ENCODE measurements around the gene SPATA20. TPM values are rescaled to one million over a fixed set of nuclear protein-coding genes. Genes with fewer than 3 reads are reported as not detected.

Gene SPATA20
- total and polyA plus RNA-seq, 2 donors (not counting 3 experiments of a cell fraction or from before 2014, with no cell fraction given): 42.3 to 51.5 TPM

DNA sequence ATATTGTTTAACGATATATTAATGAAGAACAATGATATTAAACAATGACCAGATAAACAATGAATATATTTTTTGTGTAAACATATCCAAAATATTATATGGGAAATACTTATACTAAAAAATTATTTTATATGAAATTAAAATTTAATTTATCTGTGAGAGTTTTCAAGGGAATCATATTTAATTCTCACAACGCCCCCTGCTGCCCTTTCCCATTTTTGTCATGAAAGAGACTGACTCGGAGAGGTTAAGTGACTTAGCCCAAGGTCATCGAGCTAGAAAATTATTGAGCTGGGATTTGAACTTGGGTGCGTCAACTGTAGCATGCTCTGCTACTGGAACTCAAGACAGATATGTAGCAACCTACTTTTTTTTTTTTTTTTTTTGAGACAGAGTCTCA is 45.9 kb upstream of the SPATA20 start:
- ChIA-PET CTCF (interaction anchor here (0.6 to 3.4 kb wide), 15 partner anchors 9 to 323 kb away, joined by 3 to 28 read pairs (median 5); no protein-coding TSS in a partner anchor), POLR2A (no interaction called here)
- Histone ChIP-seq H3K36me3 (ENCODE audit: control insufficient read depth in 2 of 2, extremely low read depth in 1 of 2, insufficient read depth in 2 of 2, low read length in 2 of 2) (no peaks in the 10 kb centered on the region), H3K27ac (ENCODE audit: insufficient read depth, low read depth, low read length) (no peak overlapping the region), H3K4me3 (replicated peaks in 1 of 3; ENCODE audit: insufficient read depth in 1 of 3, low read depth in 1 of 3, low read length in 3 of 3) (no peak overlapping the region), H3K4me2 (ENCODE audit: insufficient read depth, low read length) (no peak overlapping the region), H3K27me3 (ENCODE audit: control insufficient read depth in 2 of 2, insufficient read depth in 2 of 2, low read length in 2 of 2) (peaks cover 3 to 6% of the 10 kb centered on the region in 2 experiments), H3K9ac (replicated peaks; ENCODE audit: extremely low read depth, insufficient read depth, low read length) (no peak overlapping the region), H3K4me1 (ENCODE audit: control insufficient read depth, extremely low read depth, insufficient read depth, low read length) (no peaks in the 10 kb centered on the region), H4K20me1 (replicated peaks; ENCODE audit: control insufficient read depth, extremely low read depth, insufficient read depth, low read length) (no peaks in the 10 kb centered on the region), H3K9me3 (replicated peaks; ENCODE audit: control insufficient read depth, insufficient read depth, low read length) (no peaks in the 10 kb centered on the region), H3K9me1 (replicated peaks; ENCODE audit: control insufficient read depth, extremely low read depth, insufficient read depth, low read length) (no peaks in the 10 kb centered on the region), H3K79me2 (ENCODE audit: control insufficient read depth, insufficient read depth, low read length) (no peaks in the 10 kb centered on the region), H2AFZ (ENCODE audit: low read depth, low read length) (no peak overlapping the region)
- peak; percentile 76 for FAIRE-seq
- TF ChIP-seq, protein P1, sequence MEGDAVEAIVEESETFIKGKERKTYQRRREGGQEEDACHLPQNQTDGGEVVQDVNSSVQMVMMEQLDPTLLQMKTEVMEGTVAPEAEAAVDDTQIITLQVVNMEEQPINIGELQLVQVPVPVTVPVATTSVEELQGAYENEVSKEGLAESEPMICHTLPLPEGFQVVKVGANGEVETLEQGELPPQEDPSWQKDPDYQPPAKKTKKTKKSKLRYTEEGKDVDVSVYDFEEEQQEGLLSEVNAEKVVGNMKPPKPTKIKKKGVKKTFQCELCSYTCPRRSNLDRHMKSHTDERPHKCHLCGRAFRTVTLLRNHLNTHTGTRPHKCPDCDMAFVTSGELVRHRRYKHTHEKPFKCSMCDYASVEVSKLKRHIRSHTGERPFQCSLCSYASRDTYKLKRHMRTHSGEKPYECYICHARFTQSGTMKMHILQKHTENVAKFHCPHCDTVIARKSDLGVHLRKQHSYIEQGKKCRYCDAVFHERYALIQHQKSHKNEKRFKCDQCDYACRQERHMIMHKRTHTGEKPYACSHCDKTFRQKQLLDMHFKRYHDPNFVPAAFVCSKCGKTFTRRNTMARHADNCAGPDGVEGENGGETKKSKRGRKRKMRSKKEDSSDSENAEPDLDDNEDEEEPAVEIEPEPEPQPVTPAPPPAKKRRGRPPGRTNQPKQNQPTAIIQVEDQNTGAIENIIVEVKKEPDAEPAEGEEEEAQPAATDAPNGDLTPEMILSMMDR (IDR thresholded peaks at IDR 0.05; ENCODE audit: extremely low read depth in 1 of 2, insufficient read depth in 1 of 2, low read depth in 1 of 2, low read length in 2 of 2): peak; percentile 28 to 29
- no peak for TF ChIP-seq FOS (IDR thresholded peaks at IDR 0.05; ENCODE audit: borderline replicate concordance, insufficient read depth, low read length)
- intact Hi-C loops (cut with micrococcal nuclease) (loop anchor here (1.0 kb wide), 1 partner anchor 19 kb away; no protein-coding TSS in a partner anchor), dilution Hi-C loops (cut with MboI; ENCODE audit: extremely low pct_ligation_motif_present, low sequenced_read_pairs) (no loop called here)
- no TSS peak for BruUV-seq (replicated peaks)
- peak; percentile 42 for DNase-seq (ENCODE audit: low read depth, low spot score)

DNA sequence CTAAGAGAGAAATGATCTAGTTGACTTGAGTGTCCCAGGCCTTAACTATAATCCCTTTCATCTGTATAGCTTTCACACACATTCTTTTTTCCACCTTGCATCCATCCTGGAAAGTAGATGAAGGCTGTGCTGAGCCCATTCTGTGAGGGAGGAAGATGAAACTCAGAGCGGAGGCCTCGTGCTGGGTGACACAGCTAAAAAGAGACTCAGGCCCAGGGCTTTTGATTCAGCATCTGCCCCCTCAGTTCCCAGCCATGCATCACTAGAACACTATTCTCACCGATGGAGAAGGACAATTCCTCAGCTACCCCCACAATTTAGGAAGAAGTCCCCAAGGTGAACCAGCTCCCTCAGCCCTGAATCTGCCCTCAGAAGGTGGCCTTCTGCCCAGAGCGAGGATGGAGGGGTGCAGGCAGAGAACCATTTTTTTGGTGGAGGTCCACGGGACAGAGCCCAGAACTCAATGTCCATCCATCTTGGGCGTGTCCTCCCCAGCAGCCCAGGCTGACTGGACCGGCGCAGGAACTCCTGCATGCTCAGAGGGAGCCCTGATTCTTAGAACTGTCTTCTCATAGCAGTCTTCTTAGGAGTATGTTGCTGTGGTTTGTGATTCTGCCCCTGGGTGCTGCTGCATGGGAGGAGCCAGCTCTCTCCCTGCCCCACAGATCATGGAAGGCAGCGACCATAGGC is 44.5 kb upstream of the SPATA20 start:
- no peak overlapping the region for H3K4me3 ChIP-seq (replicated peaks in 1 of 3; ENCODE audit: insufficient read depth in 1 of 3, low read depth in 1 of 3, low read length in 3 of 3)
- dilution Hi-C loops (cut with MboI; ENCODE audit: extremely low pct_ligation_motif_present, low sequenced_read_pairs) (no loop called here), intact Hi-C loops (cut with micrococcal nuclease) (no loop called here)
- H3K27ac ChIP-seq (ENCODE audit: insufficient read depth, low read depth, low read length): no peak overlapping the region
- H3K9me1 ChIP-seq (replicated peaks; ENCODE audit: control insufficient read depth, extremely low read depth, insufficient read depth, low read length): no peaks in the 10 kb centered on the region
- ChIA-PET POLR2A (interaction anchor here (0.6 kb wide), 1 partner anchor 16 kb away, joined by 6 read pairs; no protein-coding TSS in a partner anchor), CTCF (interaction anchor here (1.2 to 3.4 kb wide), 10 partner anchors 9 to 325 kb away, joined by 3 to 28 read pairs (median 5); no protein-coding TSS in a partner anchor)
- no peak overlapping the region for H3K9ac ChIP-seq (replicated peaks; ENCODE audit: extremely low read depth, insufficient read depth, low read length)
- DNase-seq (ENCODE audit: low read depth, low spot score) (no peak), FAIRE-seq (no peak)
- BruUV-seq (replicated peaks): no TSS peak
- H3K4me1 ChIP-seq (ENCODE audit: control insufficient read depth, extremely low read depth, insufficient read depth, low read length): no peaks in the 10 kb centered on the region
- H4K20me1 ChIP-seq (replicated peaks; ENCODE audit: control insufficient read depth, extremely low read depth, insufficient read depth, low read length): no peaks in the 10 kb centered on the region
- no peak overlapping the region for H2AFZ ChIP-seq (ENCODE audit: low read depth, low read length)
- no peak overlapping the region for H3K4me2 ChIP-seq (ENCODE audit: insufficient read depth, low read length)
- no peaks in the 10 kb centered on the region for H3K36me3 ChIP-seq (ENCODE audit: control insufficient read depth in 2 of 2, extremely low read depth in 1 of 2, insufficient read depth in 2 of 2, low read length in 2 of 2)
- TF ChIP-seq FOS (IDR thresholded peaks at IDR 0.05; ENCODE audit: borderline replicate concordance, insufficient read depth, low read length) (no peak), EZH2 (IDR thresholded peaks at IDR 0.05; ENCODE audit: borderline replicate concordance, low read depth, low read length, severe bottlenecking) (no peak), JUN (IDR thresholded peaks at IDR 0.05; ENCODE audit: borderline replicate concordance, insufficient read depth, insufficient read length, low read depth) (no peak), POLR2AphosphoS5 (IDR thresholded peaks at IDR 0.05; ENCODE audit: insufficient read depth, low read depth, low read length) (no peak), MYC (IDR thresholded peaks at IDR 0.05; ENCODE audit: low read depth, low read length) (no peak), POLR2A (IDR thresholded peaks at IDR 0.05; ENCODE audit: low read depth, low read length) (no peak), GATA2 (IDR thresholded peaks at IDR 0.05; ENCODE audit: insufficient read depth, insufficient read length, low read depth, low read length) (no peak)
- TF ChIP-seq, protein P1 (IDR thresholded peaks at IDR 0.05; ENCODE audit: extremely low read depth in 1 of 2, insufficient read depth in 1 of 2, low read depth in 1 of 2, low read length in 2 of 2): no peak
- TF ChIP-seq, protein P2, sequence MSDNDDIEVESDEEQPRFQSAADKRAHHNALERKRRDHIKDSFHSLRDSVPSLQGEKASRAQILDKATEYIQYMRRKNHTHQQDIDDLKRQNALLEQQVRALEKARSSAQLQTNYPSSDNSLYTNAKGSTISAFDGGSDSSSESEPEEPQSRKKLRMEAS (IDR thresholded peaks at IDR 0.05; ENCODE audit: insufficient read depth, insufficient read length): no peak
- no peaks in the 10 kb centered on the region for H3K79me2 ChIP-seq (ENCODE audit: control insufficient read depth, insufficient read depth, low read length)
- H3K9me3 ChIP-seq (replicated peaks; ENCODE audit: control insufficient read depth, insufficient read depth, low read length): no peaks in the 10 kb centered on the region
- peaks cover 5 to 7% of the 10 kb centered on the region in 2 experiments for H3K27me3 ChIP-seq (ENCODE audit: control insufficient read depth in 2 of 2, insufficient read depth in 2 of 2, low read length in 2 of 2)

Measured in endothelial cell of umbilical vein (primary cell).